Measurements from ENCODE around the gene PLXNB1. TPM values are rescaled to one million over a fixed set of nuclear protein-coding genes. Genes with fewer than 3 reads are reported as not detected.
A peak's percentile ranks its signal among the peaks of the same experiment; 100 is the strongest.

The PLXNB1 gene
- total RNA-seq, 1 experiment from 2014 or later, result 35.6 TPM

- TF ChIP-seq SRF (IDR thresholded peaks at IDR 0.05; ENCODE audit: low read depth) (no peak), ZFX (IDR thresholded peaks at IDR 0.05) (no peak), POLR2A (IDR thresholded peaks at IDR 0.05; ENCODE audit: borderline replicate concordance, extremely low read depth, insufficient read depth, insufficient read length) (no peak), TCF7L2 (IDR thresholded peaks at IDR 0.05; ENCODE audit: borderline replicate concordance, extremely low read depth, insufficient read depth, insufficient read length) (no peak), RAD21 (IDR thresholded peaks at IDR 0.05; ENCODE audit: low read depth) (no peak), FOSL1 (IDR thresholded peaks at IDR 0.05; ENCODE audit: low read depth) (no peak), SIN3A (IDR thresholded peaks at IDR 0.05; ENCODE audit: low read depth) (no peak), ZNF274 (IDR thresholded peaks at IDR 0.05; ENCODE audit: low read depth, low read length) (no peak), YY1 (IDR thresholded peaks at IDR 0.05; ENCODE audit: extremely low read depth, insufficient replicate concordance, low read depth, low read length) (no peak), ELF1 (IDR thresholded peaks at IDR 0.05; ENCODE audit: borderline replicate concordance, low read depth) (no peak), SP1 (IDR thresholded peaks at IDR 0.05; ENCODE audit: low read depth) (no peak), EGR1 (IDR thresholded peaks at IDR 0.05; ENCODE audit: low read depth) (no peak), MAX (IDR thresholded peaks at IDR 0.05) (no peak), CBX3 (IDR thresholded peaks at IDR 0.05; ENCODE audit: low read depth) (no peak), CEBPB (IDR thresholded peaks at IDR 0.05; ENCODE audit: low read depth) (no peak), ZBTB33 (IDR thresholded peaks at IDR 0.05; ENCODE audit: extremely low read depth, insufficient replicate concordance, low read length) (no peak), JUND (IDR thresholded peaks at IDR 0.05) (no peak)
- 0 out of 2 replicates have a peak overlapping the region, but pooled peaks have one; percentile 77 for H3K9ac ChIP-seq (ENCODE audit: low read length)
- H3K27ac ChIP-seq (ENCODE audit: low read depth, low read length), result peak overlapping the region; percentile 81
- H3K79me2 ChIP-seq (ENCODE audit: insufficient read depth, low read length), result peaks cover 14% of the 10 kb centered on the region; the same call in 1 of the 2 replicates
- RAD21 ChIA-PET (ENCODE audit: low non-redundant PET in 1 of 2, low total read pairs in 2 of 2, uncharacterized antibody in 2 of 2, unreplicated experiment in 2 of 2), result no interaction called here
- H3K4me2 ChIP-seq (ENCODE audit: low read length), result peak overlapping the region; percentile 91
- H3K27me3 ChIP-seq (ENCODE audit: insufficient read depth, low read length), result no peaks in the 10 kb centered on the region
- H2AFZ ChIP-seq (ENCODE audit: low read depth, low read length, poor library complexity, severe bottlenecking), result no peak overlapping the region
- BruUV-seq (replicated peaks), result no TSS peak
- intact Hi-C loops (cut with micrococcal nuclease), result no loop called here
- H3K4me3 ChIP-seq (replicated peaks in 1 of 2; ENCODE audit: low read depth in 1 of 2, low read length in 2 of 2), result no peak overlapping the region
- H3K4me1 ChIP-seq (ENCODE audit: control insufficient read depth in 1 of 2, insufficient read depth in 2 of 2, low read length in 2 of 2), result peaks cover 55 to 72% of the 10 kb centered on the region in 2 experiments
- CTCF ChIA-PET, result interaction anchor here (2.7 to 3.3 kb wide), 2 partner anchors 9 to 30 kb away, joined by 8 to 15 read pairs; partner anchors contain the start of genes CCDC51 and TMA7
- POLR2A ChIA-PET, result interaction anchor here (1.8 kb wide), 1 partner anchor 9 kb away, joined by 5 read pairs; the partner anchor contains the start of genes CCDC51 and TMA7
- no peaks in the 10 kb centered on the region for H3K9me3 ChIP-seq (ENCODE audit: control insufficient read depth in 1 of 2, insufficient read depth in 1 of 2, low read depth in 1 of 2, low read length in 2 of 2)
- H3K9me2 ChIP-seq (ENCODE audit: insufficient read depth), result no peaks in the 10 kb centered on the region
- DNase-seq (ENCODE audit: low read depth, low spot score), result no peak
- H4K20me1 ChIP-seq (ENCODE audit: insufficient read depth), result no peaks in the 10 kb centered on the region
- peaks cover 0 to 17% of the 10 kb centered on the region in 2 experiments; a peak in 1 of 4 replicates for H3K36me3 ChIP-seq (ENCODE audit: control insufficient read depth in 1 of 2, insufficient read depth in 2 of 2, low read length in 2 of 2)
- no peak for ATAC-seq
These were observed 819 bp upstream of the PLXNB1 start for GRCh38 chr3:48430708-48431101.
